Skeletal muscle tissue (tissue), 4 donors: ENCODE results near the gene DQX1. TPM values are rescaled to one million over a fixed set of nuclear protein-coding genes. Genes with fewer than 3 reads are reported as not detected.

Source experiments
- H3K27ac ChIP-seq: one replicate; pipeline ENCODE4 v1.7.0; 2013; ENCODE audit warnings: mild to moderate bottlenecking, low read depth, low read length, inconsistent platforms
- H3K27me3 ChIP-seq, 3 donors: one replicate each; pipeline ENCODE4 v1.7.0; 2013; ENCODE audit warnings: low read length in 3 of 3; ENCODE audit not compliant: control insufficient read depth in 3 of 3, insufficient read depth in 3 of 3
- H3K36me3 ChIP-seq, 3 donors: one replicate each; pipeline ENCODE4 v1.7.0; 2013; ENCODE audit warnings: low read length in 3 of 3; ENCODE audit not compliant: control insufficient read depth in 3 of 3, insufficient read depth in 3 of 3
- H3K4me1 ChIP-seq, 3 donors: one replicate each; pipeline ENCODE4 v1.7.0; 2013; ENCODE audit warnings: low read length in 3 of 3, mild to moderate bottlenecking in 3 of 3; ENCODE audit not compliant: control insufficient read depth in 3 of 3, insufficient read depth in 3 of 3
- H3K4me3 ChIP-seq, 3 donors: one replicate each; pipeline ENCODE4 v1.7.0; 2013; ENCODE audit warnings: low read length in 3 of 3
- H3K9ac ChIP-seq, 3 donors: one replicate each; pipeline ENCODE4 v1.7.0; 2013; ENCODE audit warnings: low read length in 3 of 3, mild to moderate bottlenecking in 3 of 3, moderate library complexity in 2 of 3, low read depth in 1 of 3
- H3K9me3 ChIP-seq, 3 donors: one replicate each; pipeline ENCODE4 v1.7.0; 2013; ENCODE audit warnings: low read length in 3 of 3; ENCODE audit not compliant: control insufficient read depth in 3 of 3
- total RNA-seq: library from RNA; depleted of rRNA; stranded (reverse); fragments of >200 nt; gene quantifications from one replicate; pipeline ENCODE4 v1.2.3, GENCODE V29; 2014
- donor health status: Osteomylitis.

Gene DQX1
- total RNA-seq, 1 donor from 2014 or later = not detected

- H3K4me3 ChIP-seq = peak overlapping the region in 1 of 3 donors; percentile 93
- peaks cover 39 to 52% (median 40%) of the 10 kb centered on the region in 3 donors for H3K36me3 ChIP-seq
- H3K27ac ChIP-seq = no peak overlapping the region
- H3K9ac ChIP-seq = no peak overlapping the region
- peaks cover 25 to 31% (median 29%) of the 10 kb centered on the region in 3 donors for H3K4me1 ChIP-seq
- H3K9me3 ChIP-seq = no peaks in the 10 kb centered on the region
- H3K27me3 ChIP-seq = no peaks in the 10 kb centered on the region
Observed at GRCh38 chr2:74527741-74528140, 1.7 kb upstream of the DQX1 start.

- Histone ChIP-seq H3K4me1 (peaks cover 25 to 31% (median 29%) of the 10 kb centered on the region in 3 donors), H3K4me3 (no peak overlapping the region), H3K9ac (no peak overlapping the region), H3K27me3 (peaks cover 0 to 3% (median 0%) of the 10 kb centered on the region in 3 donors), H3K36me3 (peaks cover 30 to 45% (median 36%) of the 10 kb centered on the region in 3 donors), H3K9me3 (no peaks in the 10 kb centered on the region), H3K27ac (no peak overlapping the region)
Observed at GRCh38 chr2:74526649-74527230, 709 bp upstream of the DQX1 start.

GRCh38 chr2:74524955-74525716 is 895 bp downstream of the DQX1 start:
- Histone ChIP-seq H3K9me3 (no peaks in the 10 kb centered on the region), H3K9ac (no peak overlapping the region), H3K27me3 (peaks cover 7 to 8% (median 8%) of the 10 kb centered on the region in 3 donors), H3K4me3 (no peak overlapping the region), H3K4me1 (peaks cover 13 to 17% (median 17%) of the 10 kb centered on the region in 3 donors), H3K27ac (no peak overlapping the region), H3K36me3 (peaks cover 28 to 35% (median 30%) of the 10 kb centered on the region in 3 donors)

GRCh38 chr2:74524005-74524404 is 2.0 kb downstream of the DQX1 start:
- Histone ChIP-seq H3K9me3 (no peaks in the 10 kb centered on the region), H3K9ac (no peak overlapping the region), H3K4me3 (no peak overlapping the region), H3K27me3 (peaks cover 18 to 19% (median 18%) of the 10 kb centered on the region in 3 donors), H3K36me3 (peaks cover 28 to 35% (median 30%) of the 10 kb centered on the region in 3 donors), H3K4me1 (peaks cover 11 to 15% (median 14%) of the 10 kb centered on the region in 3 donors), H3K27ac (no peak overlapping the region)

GRCh38 chr2:74522516-74522915 is 3.5 kb downstream of the DQX1 start:
- H3K9me3 ChIP-seq = no peaks in the 10 kb centered on the region
- H3K27me3 ChIP-seq = peaks cover 33 to 34% (median 33%) of the 10 kb centered on the region in 3 donors
- no peak overlapping the region for H3K27ac ChIP-seq
- no peak overlapping the region for H3K9ac ChIP-seq
- H3K4me3 ChIP-seq = no peak overlapping the region
- peaks cover 18 to 21% (median 20%) of the 10 kb centered on the region in 3 donors for H3K36me3 ChIP-seq
- no peaks in the 10 kb centered on the region for H3K4me1 ChIP-seq

DNA sequence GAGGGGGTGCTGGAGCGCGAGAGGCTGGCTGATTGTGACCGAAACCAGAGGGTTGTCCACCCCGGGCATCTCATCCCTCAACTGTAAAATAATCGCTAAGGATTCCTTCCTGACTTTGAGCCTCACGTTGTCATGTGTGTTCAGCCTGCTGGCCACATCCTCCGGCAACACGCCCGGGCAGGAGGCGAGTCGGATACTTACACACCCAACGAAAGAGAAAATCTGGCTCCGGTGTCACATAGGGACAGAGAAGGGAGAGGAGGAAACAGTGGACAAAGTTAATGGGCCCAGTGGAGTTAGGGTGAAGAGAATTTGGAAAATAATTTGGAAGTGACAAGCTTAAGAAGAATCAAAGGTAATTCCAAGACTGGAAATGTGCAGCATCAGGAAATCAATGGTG is 9.4 kb downstream of the DQX1 start:
- H3K4me1 ChIP-seq = peaks cover 12 to 15% (median 15%) of the 10 kb centered on the region in 3 donors
- H3K27me3 ChIP-seq = peaks cover 83 to 88% (median 86%) of the 10 kb centered on the region in 3 donors
- H3K4me3 ChIP-seq = peak overlapping the region in 2 of 3 donors; percentile 41 to 57
- no peaks in the 10 kb centered on the region for H3K9me3 ChIP-seq
- H3K36me3 ChIP-seq = no peaks in the 10 kb centered on the region
- H3K27ac ChIP-seq = no peak overlapping the region
- H3K9ac ChIP-seq = no peak overlapping the region

DNA sequence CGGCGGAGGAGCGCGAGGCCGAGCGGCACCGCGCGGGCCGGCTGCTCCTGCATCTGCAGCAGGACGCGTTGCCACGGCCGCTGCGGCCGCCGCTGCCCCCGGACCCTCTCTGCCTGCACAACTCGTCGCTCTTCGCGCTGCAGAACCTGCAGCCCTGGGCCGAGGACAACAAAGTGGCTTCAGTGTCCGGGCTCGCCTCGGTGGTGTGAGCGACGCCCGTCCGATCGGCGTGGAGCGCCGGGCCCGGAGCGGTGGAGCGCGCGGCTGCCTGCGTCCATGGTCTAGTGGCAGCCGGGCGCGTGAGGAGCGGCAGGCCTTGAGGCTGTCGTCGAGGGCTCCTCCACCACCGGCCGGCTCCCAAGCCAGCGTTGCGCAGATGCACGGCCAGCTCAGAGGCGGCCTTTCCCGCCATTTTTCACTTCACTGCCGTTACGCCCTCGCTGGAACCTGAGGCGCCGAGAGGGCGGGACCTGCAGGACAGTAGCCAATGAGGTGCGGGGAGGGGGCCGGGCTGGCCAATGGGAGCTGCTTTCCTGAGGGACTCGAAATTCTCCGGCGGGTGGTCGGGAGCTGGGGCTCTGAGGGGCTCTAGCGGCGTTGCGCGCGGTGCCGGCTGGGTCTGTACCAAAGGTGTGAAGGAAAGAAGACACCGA is 9.9 kb downstream of the DQX1 start:
- Histone ChIP-seq H3K4me3 (peak overlapping the region; percentile 9 to 57 (median 41)), H3K27ac (no peak overlapping the region), H3K27me3 (peaks cover 88 to 93% (median 91%) of the 10 kb centered on the region in 3 donors), H3K4me1 (peaks cover 12 to 15% (median 15%) of the 10 kb centered on the region in 3 donors), H3K9me3 (no peaks in the 10 kb centered on the region), H3K36me3 (no peaks in the 10 kb centered on the region), H3K9ac (no peak overlapping the region)

GRCh38 chr2:74515271-74515980 is 10.6 kb downstream of the DQX1 start:
- no peaks in the 10 kb centered on the region for H3K36me3 ChIP-seq
- H3K4me1 ChIP-seq = peaks cover 12 to 15% (median 15%) of the 10 kb centered on the region in 3 donors
- H3K9ac ChIP-seq = no peak overlapping the region
- no peaks in the 10 kb centered on the region for H3K9me3 ChIP-seq
- H3K4me3 ChIP-seq = peak overlapping the region in 2 of 3 donors; percentile 35 to 57
- no peak overlapping the region for H3K27ac ChIP-seq
- H3K27me3 ChIP-seq = peaks cover 93 to 94% (median 94%) of the 10 kb centered on the region in 3 donors

DNA sequence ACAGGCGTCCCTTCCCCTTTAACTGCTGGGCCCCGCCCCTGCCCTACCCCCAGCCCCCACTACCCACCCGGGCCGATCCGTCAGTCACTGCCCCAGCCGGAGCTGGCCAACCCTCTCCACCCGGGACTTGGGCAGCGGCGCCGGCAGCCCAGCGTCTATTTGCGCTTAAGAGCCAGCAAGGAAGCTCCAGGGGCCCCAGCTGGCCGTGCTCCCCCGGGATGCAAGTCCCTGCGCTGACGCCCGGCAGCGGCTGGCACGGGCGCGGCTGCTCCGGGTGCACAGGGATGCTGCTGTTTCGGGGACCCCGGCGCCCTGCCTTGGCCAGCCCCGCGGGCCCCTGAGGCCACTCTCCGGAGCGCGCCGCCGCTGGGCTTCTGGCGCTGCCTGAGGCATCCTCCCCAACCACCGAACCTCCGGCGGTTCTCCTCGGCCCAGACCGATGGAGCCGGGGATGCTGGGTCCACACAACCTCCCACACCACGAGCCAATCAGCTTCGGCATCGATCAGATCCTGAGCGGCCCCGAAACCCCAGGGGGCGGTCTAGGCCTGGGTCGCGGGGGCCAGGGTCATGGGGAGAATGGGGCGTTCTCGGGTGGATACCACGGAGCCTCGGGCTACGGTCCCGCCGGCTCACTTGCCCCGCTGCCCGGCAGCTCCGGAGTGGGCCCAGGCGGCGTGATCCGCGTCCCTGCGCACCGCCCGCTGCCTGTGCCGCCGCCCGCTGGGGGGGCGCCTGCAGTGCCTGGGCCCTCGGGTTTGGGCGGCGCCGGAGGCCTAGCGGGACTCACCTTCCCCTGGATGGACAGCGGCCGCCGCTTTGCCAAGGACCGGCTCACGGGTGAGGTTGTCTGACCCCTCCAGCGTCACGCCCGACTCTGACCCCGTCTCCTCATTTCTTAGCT is 11.4 kb downstream of the DQX1 start, which contains the start of gene TLX2:
TLX2 (plus strand) TSS at position 83 of the 903 bp plus-strand sequence; CDS start at position 440, 357 bp downstream.
- H3K9me3 ChIP-seq = no peaks in the 10 kb centered on the region
- peaks cover 89 to 93% (median 93%) of the 10 kb centered on the region in 3 donors for H3K27me3 ChIP-seq
- H3K27ac ChIP-seq = no peak within 1 kb of the TSS
- H3K4me3 ChIP-seq = no peak within 1 kb of the TSS
- H3K9ac ChIP-seq = no peak within 1 kb of the TSS
- H3K4me1 ChIP-seq = peaks cover 12 to 15% (median 15%) of the 10 kb centered on the region in 3 donors
- H3K36me3 ChIP-seq = no peaks in the 10 kb centered on the region
